NCI-H446 treated with DMSO at 0.1 percent for 48 hours (cell line): ENCODE data around the gene PRKG1.

ENCODE experiments used
- DNase-seq: peaks from one replicate; lab custom pipeline; 2025; lab: John Stamatoyannopoulos, UW

Gene PRKG1

GRCh38 chr10:51879238-51879637 is 805.0 kb downstream of the PRKG1 start:
- peak; percentile 3 for DNase-seq

- DNase-seq: no peak
These were observed 806.9 kb downstream of the PRKG1 start for GRCh38 chr10:51881213-51881612.

- DNase-seq: no peak
These were observed 812.3 kb downstream of the PRKG1 start for GRCh38 chr10:51886438-51887068.

GRCh38 chr10:51888263-51888662 is 814.0 kb downstream of the PRKG1 start:
- no peak for DNase-seq

GRCh38 chr10:51892313-51892712 is 818.0 kb downstream of the PRKG1 start:
- no peak for DNase-seq

GRCh38 chr10:51892965-51893658 is 818.8 kb downstream of the PRKG1 start:
- no peak for DNase-seq

GRCh38 chr10:51894771-51895578 is 820.7 kb downstream of the PRKG1 start:
- DNase-seq: no peak

GRCh38 chr10:51896849-51897248 is 822.6 kb downstream of the PRKG1 start:
- DNase-seq: no peak

- no peak for DNase-seq
These were observed 823.3 kb downstream of the PRKG1 start for GRCh38 chr10:51897560-51897959.

- no peak for DNase-seq
These were observed 825.9 kb downstream of the PRKG1 start for GRCh38 chr10:51900180-51900579.

GRCh38 chr10:51903675-51904074 is 829.4 kb downstream of the PRKG1 start:
- no peak for DNase-seq

- DNase-seq: no peak
These were observed 830.7 kb downstream of the PRKG1 start for GRCh38 chr10:51905032-51905431.

- no peak for DNase-seq
These were observed 833.1 kb downstream of the PRKG1 start for GRCh38 chr10:51907361-51907760.

- no peak for DNase-seq
These were observed 835.9 kb downstream of the PRKG1 start for GRCh38 chr10:51910189-51910588.

GRCh38 chr10:51910596-51910995 is 836.3 kb downstream of the PRKG1 start:
- no peak for DNase-seq

GRCh38 chr10:51911723-51912122 is 837.4 kb downstream of the PRKG1 start:
- no peak for DNase-seq

GRCh38 chr10:51915031-51915542 is 840.8 kb downstream of the PRKG1 start:
- DNase-seq: peak; percentile 7

- no peak for DNase-seq
These were observed 844.2 kb downstream of the PRKG1 start for GRCh38 chr10:51918440-51918839.

GRCh38 chr10:51918884-51919325 is 844.6 kb downstream of the PRKG1 start:
- DNase-seq: no peak

GRCh38 chr10:51920672-51921071 is 846.4 kb downstream of the PRKG1 start:
- no peak for DNase-seq

GRCh38 chr10:51924359-51924758 is 850.1 kb downstream of the PRKG1 start:
- no peak for DNase-seq

- no peak for DNase-seq
These were observed 852.0 kb downstream of the PRKG1 start for GRCh38 chr10:51926337-51926736.

GRCh38 chr10:51928162-51928561 is 853.9 kb downstream of the PRKG1 start:
- no peak for DNase-seq
